MV-4-11 (cell line): ENCODE measurements around the gene EIF2S2.

Experiments
- DNase-seq: peaks from one replicate; lab custom pipeline; 2025; lab: John Stamatoyannopoulos, UW

Gene EIF2S2

GRCh38 chr20:34088305-34089174 is 23.5 kb downstream of the EIF2S2 start:
- DNase-seq: no peak

- no peak for DNase-seq
Observed at GRCh38 chr20:34085544-34086040, 26.5 kb downstream of the EIF2S2 start.

GRCh38 chr20:34084227-34084923 is 27.7 kb downstream of the EIF2S2 start:
- no peak for DNase-seq

GRCh38 chr20:34083781-34084180 is 28.3 kb downstream of the EIF2S2 start:
- DNase-seq: no peak

- no peak for DNase-seq
Observed at GRCh38 chr20:34083137-34083536, 28.9 kb downstream of the EIF2S2 start.

- no peak for DNase-seq
Observed at GRCh38 chr20:34082232-34082887, 29.7 kb downstream of the EIF2S2 start.

- DNase-seq: no peak
Observed at GRCh38 chr20:34079818-34080217, 32.2 kb downstream of the EIF2S2 start.

- DNase-seq: no peak
Observed at GRCh38 chr20:34078540-34078939, 33.5 kb downstream of the EIF2S2 start.

GRCh38 chr20:34076952-34077351 is 35.1 kb downstream of the EIF2S2 start:
- DNase-seq: no peak

GRCh38 chr20:34075647-34076046 is 36.4 kb downstream of the EIF2S2 start:
- DNase-seq: no peak

GRCh38 chr20:34074101-34074760 is 37.8 kb downstream of the EIF2S2 start:
- DNase-seq: no peak

- no peak for DNase-seq
Observed at GRCh38 chr20:34072778-34073177, 39.3 kb downstream of the EIF2S2 start.

GRCh38 chr20:34072076-34072475 is 40.0 kb downstream of the EIF2S2 start:
- DNase-seq: no peak

- no peak for DNase-seq
Observed at GRCh38 chr20:34070859-34071258, 41.2 kb downstream of the EIF2S2 start.

GRCh38 chr20:34070079-34070439 is 42.0 kb downstream of the EIF2S2 start:
- DNase-seq: no peak

GRCh38 chr20:34069341-34070078 is 42.5 kb downstream of the EIF2S2 start:
- peak; percentile 43 for DNase-seq

- DNase-seq: no peak
Observed at GRCh38 chr20:34068001-34068400, 44.0 kb downstream of the EIF2S2 start.

- no peak for DNase-seq
Observed at GRCh38 chr20:34066476-34067090, 45.5 kb downstream of the EIF2S2 start.

- DNase-seq: no peak
Observed at GRCh38 chr20:34065260-34065659, 46.8 kb downstream of the EIF2S2 start.

GRCh38 chr20:34064286-34064685 is 47.8 kb downstream of the EIF2S2 start:
- no peak for DNase-seq
